Right lobe of liver (tissue), 4 donors: ENCODE measurements around the gene COL25A1.
"Not testable (repeated sequence)": the region's sequence is repeated elsewhere in the genome, so short reads cannot be mapped to it uniquely, and the experiment has no call there.

Experiments used
- POLR2A ChIP-seq: fragments of 450-650 bp; IDR thresholded peaks from one replicate; pipeline ENCODE4 v1.6.1; 2017; ENCODE audit warnings: antibody characterized with exemption, mild to moderate bottlenecking
- TF ChIP-seq, protein P1 (sequence below), 4 donors: fragments of 200-600 bp in 3 of 4; fragments of 450-650 bp in 1 of 4; IDR thresholded peaks; one replicate each; pipeline versions ENCODE4 v1.5.1 to v1.8.0; 2016 to 2022; ENCODE audit warnings: antibody characterized with exemption in 4 of 4, mild to moderate bottlenecking in 2 of 4
- donor health status: DM: no; HTN: no; CAD: no.
- donor health status: DM: no; HTN: no; CAD: no.
- donor health status: DM: no; HTN: yes; CAD: no.

- TF ChIP-seq, protein P1, sequence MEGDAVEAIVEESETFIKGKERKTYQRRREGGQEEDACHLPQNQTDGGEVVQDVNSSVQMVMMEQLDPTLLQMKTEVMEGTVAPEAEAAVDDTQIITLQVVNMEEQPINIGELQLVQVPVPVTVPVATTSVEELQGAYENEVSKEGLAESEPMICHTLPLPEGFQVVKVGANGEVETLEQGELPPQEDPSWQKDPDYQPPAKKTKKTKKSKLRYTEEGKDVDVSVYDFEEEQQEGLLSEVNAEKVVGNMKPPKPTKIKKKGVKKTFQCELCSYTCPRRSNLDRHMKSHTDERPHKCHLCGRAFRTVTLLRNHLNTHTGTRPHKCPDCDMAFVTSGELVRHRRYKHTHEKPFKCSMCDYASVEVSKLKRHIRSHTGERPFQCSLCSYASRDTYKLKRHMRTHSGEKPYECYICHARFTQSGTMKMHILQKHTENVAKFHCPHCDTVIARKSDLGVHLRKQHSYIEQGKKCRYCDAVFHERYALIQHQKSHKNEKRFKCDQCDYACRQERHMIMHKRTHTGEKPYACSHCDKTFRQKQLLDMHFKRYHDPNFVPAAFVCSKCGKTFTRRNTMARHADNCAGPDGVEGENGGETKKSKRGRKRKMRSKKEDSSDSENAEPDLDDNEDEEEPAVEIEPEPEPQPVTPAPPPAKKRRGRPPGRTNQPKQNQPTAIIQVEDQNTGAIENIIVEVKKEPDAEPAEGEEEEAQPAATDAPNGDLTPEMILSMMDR (IDR thresholded peaks at IDR 0.05), result not testable (repeated sequence)
- TF ChIP-seq POLR2A, result not testable (repeated sequence)
Observed at GRCh38 chr4:109070677-109071076, 231.8 kb downstream of the COL25A1 start.
